T-helper 17 cell (primary cell): ENCODE measurements around the gene CD9. TPM values are rescaled to one million over a fixed set of nuclear protein-coding genes. Genes with fewer than 3 reads are reported as not detected.

Experiments used
- ATAC-seq: fragments of 150-1000 bp; cut with Tn5 transposase; 2 replicates; pipeline ENCODE4 v1.10.0; 2021; ENCODE audit warnings: mild to moderate bottlenecking, moderate library complexity
- DNase-seq, 3 donors: peaks; one replicate each; pipeline versions ENCODE4 v3.0.0 to v3.0.0-alpha.2; 2020 to 2021
- H3K9me3 ChIP-seq: one replicate; pipeline ENCODE4 v1.7.0; 2013; ENCODE audit warnings: low read length, mild to moderate bottlenecking; ENCODE audit not compliant: control insufficient read depth, poor library complexity, severe bottlenecking
- H3K27ac Mint-ChIP-seq: one replicate; pipeline ENCODE4 v1.8.0; 2022; ENCODE audit warnings: mild to moderate bottlenecking, moderate library complexity, mixed read lengths
- H3K27me3 Mint-ChIP-seq: one replicate; pipeline ENCODE4 v1.8.0; 2022; ENCODE audit warnings: mixed read lengths
- H3K36me3 Mint-ChIP-seq: one replicate; pipeline ENCODE4 v1.8.0; 2022; ENCODE audit warnings: low read depth, mixed read lengths
- H3K4me1 Mint-ChIP-seq: one replicate; pipeline ENCODE4 v1.8.0; 2022; ENCODE audit warnings: mild to moderate bottlenecking, mixed read lengths
- H3K4me3 Mint-ChIP-seq: one replicate; pipeline ENCODE4 v1.8.0; 2022; ENCODE audit warnings: mild to moderate bottlenecking, moderate library complexity, mixed read lengths
- total RNA-seq, 4 donors: library from RNA in 2 of 4; stranded (reverse) in 2 of 4; gene quantifications; one replicate each; pipeline ENCODE4 v1.2.3 and lab custom pipeline; 2022 to 2026

The CD9 gene
- total RNA-seq, 2 donors from 2014 or later, result 2.4 to 28.0 TPM

DNA sequence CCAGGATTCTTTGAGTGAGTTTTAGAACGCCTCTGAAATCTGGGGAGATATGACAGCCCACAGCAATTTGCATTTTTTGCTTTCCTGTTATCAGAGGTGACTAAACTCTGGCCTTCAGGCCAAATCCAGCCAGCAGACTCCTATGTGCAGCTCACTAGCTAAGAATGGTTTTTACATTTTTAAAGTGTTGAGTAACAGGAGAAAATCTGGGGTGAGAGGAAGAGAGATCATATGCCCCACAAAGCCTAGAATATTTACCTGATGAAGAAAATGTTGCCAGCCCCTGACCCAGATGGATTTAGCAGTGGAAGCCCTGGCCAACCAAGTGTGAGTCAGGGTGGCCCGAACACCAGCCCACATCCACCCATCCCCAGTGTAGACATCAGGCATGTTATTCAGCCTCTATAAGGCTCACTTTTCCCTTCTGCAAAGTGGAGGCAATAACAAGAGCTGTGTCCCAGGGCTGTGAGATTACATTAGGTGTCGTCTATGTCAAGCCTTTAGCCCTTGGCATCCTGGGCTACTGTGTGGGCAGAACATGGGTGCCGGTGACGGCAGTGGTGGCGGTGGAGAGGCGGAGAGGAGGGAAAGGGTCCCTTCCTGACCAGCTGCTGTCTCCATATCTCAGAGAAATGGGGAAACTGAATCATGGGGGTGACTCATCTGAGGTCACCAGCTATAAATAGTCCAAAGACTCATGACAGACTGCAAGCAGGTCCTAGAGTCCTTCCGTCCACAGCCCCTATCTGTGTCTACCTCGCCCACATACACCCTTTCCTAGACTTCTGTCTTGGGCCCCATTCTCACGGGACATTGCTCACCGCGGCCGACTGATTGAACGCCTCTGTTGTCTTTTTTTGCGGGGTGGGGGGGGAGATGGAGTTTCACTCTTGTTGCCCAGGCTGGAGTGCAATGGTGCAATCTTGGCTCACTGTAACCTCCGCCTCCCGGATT is 32.6 kb upstream of the CD9 start:
- H3K4me3 Mint-ChIP-seq, result peak overlapping the region; percentile 41
- H3K4me1 Mint-ChIP-seq, result peaks cover 19% of the 10 kb centered on the region
- no peaks in the 10 kb centered on the region for H3K36me3 Mint-ChIP-seq
- H3K27ac Mint-ChIP-seq, result no peak overlapping the region
- no peaks in the 10 kb centered on the region for H3K9me3 ChIP-seq
- DNase-seq, result no peak
- peak; percentile 66 for ATAC-seq
- H3K27me3 Mint-ChIP-seq, result peaks cover 37% of the 10 kb centered on the region

DNA sequence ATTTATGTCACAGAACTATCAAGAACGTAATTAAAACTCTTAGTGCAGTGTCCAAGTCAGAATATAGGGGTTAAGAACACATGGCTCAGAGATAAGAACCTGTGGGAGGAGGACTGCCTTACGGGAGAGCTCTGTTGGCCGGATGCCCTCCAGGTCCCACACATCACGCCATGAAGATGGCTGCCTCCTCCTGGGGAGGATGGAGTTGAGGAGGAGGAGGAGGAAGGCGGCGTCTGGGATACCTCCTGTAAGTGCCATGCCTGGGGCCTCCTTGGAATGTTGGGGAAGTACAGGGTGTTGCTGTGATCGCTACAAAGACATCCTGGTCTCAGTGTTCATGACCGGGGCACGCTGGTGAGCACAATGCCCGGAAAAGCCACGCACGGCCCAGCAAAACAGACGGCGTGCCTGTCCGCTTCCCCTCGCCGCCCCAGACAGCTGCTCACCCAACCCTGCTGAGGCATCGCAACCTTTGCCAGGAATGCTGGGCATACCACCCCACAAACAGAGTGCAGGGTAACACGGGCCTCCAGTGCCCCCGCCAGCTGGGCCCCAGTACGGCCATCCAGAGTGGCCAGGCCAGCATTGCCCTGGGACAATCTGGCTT is 28.7 kb upstream of the CD9 start:
- DNase-seq, result no peak
- ATAC-seq, result no peak
- Mint-ChIP-seq H3K27me3 (peaks cover 42% of the 10 kb centered on the region), H3K27ac (no peak overlapping the region), H3K4me1 (peaks cover 19% of the 10 kb centered on the region), H3K36me3 (no peaks in the 10 kb centered on the region), H3K4me3 (no peak overlapping the region)
- H3K9me3 ChIP-seq, result no peaks in the 10 kb centered on the region

DNA sequence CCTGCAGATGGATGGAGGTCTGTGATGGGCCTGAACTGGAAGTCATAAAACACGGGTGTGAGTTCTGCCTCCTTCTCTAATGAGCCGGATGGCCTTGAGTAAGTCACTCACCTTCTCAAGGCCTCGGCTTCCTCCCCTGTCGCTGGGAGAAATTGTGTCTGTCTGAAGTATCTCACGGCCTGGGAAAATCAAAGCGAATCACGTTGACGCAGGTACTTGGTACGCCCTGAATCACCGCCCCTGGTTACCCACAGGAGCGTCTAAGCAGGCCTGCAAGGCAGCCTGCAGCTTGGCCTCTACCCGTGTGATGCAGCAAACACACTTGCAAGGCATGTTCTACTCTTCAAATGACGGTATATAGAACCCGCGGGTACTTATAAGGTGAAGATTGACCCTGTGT is 28.1 kb upstream of the CD9 start:
- H3K4me1 Mint-ChIP-seq, result peaks cover 19% of the 10 kb centered on the region
- no peak for ATAC-seq
- no peak for DNase-seq
- H3K9me3 ChIP-seq, result no peaks in the 10 kb centered on the region
- H3K27me3 Mint-ChIP-seq, result peaks cover 39% of the 10 kb centered on the region
- no peak overlapping the region for H3K4me3 Mint-ChIP-seq
- no peaks in the 10 kb centered on the region for H3K36me3 Mint-ChIP-seq
- no peak overlapping the region for H3K27ac Mint-ChIP-seq

DNA sequence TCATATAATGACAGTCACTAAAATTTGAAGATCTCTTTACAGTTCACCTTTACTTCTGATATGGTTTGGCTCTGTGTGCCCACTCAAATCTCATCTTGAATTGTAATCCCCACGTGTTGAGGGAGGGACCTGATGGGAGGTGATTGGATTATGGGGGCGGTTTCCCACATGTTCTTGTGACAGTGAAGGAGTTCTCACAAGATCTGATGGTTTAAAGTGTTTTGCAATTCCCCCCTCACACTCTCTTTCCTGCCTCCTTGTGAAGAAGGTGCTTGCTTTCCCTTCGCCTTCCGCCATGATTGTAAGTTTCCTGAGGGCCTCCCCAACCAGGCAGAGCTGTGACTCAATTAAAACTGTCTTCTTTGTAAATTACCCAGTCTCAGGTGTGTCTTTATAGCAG is 27.3 kb upstream of the CD9 start:
- no peak overlapping the region for H3K27ac Mint-ChIP-seq
- peaks cover 13% of the 10 kb centered on the region for H3K4me1 Mint-ChIP-seq
- DNase-seq (no peak), ATAC-seq (no peak)
- H3K9me3 ChIP-seq, result no peaks in the 10 kb centered on the region
- H3K36me3 Mint-ChIP-seq, result no peaks in the 10 kb centered on the region
- H3K4me3 Mint-ChIP-seq, result no peak overlapping the region
- peaks cover 44% of the 10 kb centered on the region for H3K27me3 Mint-ChIP-seq

GRCh38 chr12:6177642-6178358 is 22.4 kb upstream of the CD9 start:
- ATAC-seq, result no peak
- no peak overlapping the region for H3K27ac Mint-ChIP-seq
- peaks cover 4% of the 10 kb centered on the region for H3K36me3 Mint-ChIP-seq
- H3K27me3 Mint-ChIP-seq, result peaks cover 26% of the 10 kb centered on the region
- no peaks in the 10 kb centered on the region for H3K4me1 Mint-ChIP-seq
- H3K9me3 ChIP-seq, result no peaks in the 10 kb centered on the region
- no peak overlapping the region for H3K4me3 Mint-ChIP-seq
- no peak for DNase-seq

DNA sequence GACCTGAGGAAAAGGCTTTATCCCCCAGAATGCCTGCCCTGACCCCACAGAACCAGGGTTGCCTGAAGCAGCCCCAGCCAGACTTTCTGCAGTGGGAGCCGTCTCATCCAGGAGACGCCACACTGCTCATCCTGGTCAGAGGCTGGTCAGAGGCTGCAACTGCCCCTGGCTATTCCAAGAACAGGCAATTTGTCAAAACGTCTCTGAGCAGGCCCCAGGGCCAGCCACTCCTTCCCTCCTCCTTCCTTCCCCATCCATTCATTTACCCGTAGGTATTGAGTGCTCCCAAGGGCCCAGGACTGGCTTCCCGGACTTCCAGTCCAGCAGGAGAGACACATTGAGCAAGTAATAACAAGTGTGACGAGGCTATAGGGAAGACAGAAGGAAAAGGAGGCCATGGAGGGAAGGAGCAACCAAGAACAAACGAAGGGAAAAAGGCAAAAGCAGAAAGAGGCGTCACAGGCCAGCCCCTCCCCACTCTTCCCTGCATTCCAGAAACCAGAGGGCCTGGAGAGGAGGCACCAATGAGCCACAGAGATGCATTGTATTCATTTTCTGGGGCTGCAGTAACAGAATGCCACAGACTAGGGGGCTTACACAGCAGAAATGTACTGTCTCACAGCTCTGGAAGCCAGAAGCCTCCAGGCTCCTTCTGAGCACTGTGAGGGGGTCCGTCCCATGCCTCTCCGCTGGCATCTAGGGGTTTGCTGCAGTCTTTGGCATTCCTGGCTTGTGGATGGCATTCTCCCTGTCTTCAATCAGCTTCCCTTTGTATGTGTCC is 21.0 kb upstream of the CD9 start:
- Mint-ChIP-seq H3K4me1 (no peaks in the 10 kb centered on the region), H3K4me3 (no peak overlapping the region), H3K27ac (no peak overlapping the region), H3K27me3 (peaks cover 31% of the 10 kb centered on the region), H3K36me3 (peaks cover 4% of the 10 kb centered on the region)
- no peaks in the 10 kb centered on the region for H3K9me3 ChIP-seq
- ATAC-seq (no peak), DNase-seq (no peak)

DNA sequence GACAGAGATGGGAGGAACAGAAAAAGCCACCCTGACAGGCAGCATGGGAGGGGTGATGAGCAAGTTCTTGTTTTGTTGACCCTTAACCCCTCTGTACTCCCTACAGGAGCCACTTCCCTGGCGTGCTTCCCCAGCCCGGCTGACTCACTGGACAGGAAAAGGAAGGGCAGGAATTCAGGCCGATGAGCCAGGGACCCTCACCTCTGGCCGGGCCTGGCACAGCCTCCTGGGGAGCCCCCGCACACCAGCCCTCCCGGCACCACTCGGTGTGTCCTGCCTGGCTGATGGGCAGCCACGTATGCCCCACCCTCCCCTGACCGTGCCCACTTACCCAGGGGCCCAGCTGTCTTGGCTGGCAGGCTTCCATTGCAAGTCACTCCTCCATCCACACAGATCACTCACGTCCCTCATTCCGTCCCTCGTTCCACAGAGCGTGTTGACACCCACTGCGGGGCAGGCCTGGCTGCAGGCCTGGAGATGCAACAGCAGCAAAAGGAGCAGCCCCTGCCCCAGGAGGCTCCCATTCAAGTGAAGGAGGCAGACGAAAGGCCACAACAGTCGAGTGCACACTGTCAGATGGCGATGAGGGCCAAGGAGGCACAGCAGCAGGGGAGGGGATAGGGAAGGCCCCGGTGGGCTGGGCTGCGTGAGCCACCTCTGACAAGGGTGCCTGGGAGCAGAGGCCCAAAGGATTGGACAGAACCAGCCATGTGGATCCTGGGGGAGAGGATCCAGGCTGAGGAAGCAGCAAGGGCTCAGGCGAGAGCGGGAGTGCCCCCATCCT is 19.7 kb upstream of the CD9 start:
- H3K36me3 Mint-ChIP-seq, result peaks cover 4% of the 10 kb centered on the region
- DNase-seq (no peak), ATAC-seq (no peak)
- no peak overlapping the region for H3K4me3 Mint-ChIP-seq
- H3K4me1 Mint-ChIP-seq, result no peaks in the 10 kb centered on the region
- no peaks in the 10 kb centered on the region for H3K9me3 ChIP-seq
- peaks cover 27% of the 10 kb centered on the region for H3K27me3 Mint-ChIP-seq
- no peak overlapping the region for H3K27ac Mint-ChIP-seq

DNA sequence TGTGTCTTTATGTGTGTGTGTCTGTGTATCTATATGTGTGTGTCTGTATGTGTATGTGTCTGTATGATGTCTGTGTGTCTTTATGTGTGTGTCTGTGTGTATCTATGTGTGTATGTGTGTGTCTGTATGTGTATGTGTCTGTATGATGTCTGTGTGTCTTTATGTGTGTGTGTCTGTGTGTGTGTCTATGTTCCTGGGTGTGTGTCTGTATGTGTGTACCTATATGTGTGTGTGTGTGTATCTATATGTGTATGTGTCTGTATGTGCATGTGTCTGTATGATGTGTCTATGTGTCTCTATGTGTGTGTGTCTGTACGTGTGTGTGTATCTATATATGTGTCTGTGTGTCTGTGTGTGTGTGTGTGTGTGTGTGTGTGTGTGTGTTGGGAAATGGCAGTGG is 19.0 kb upstream of the CD9 start:
- no peaks in the 10 kb centered on the region for H3K9me3 ChIP-seq
- ATAC-seq, result no peak
- Mint-ChIP-seq H3K4me1 (no peaks in the 10 kb centered on the region), H3K27ac (no peak overlapping the region), H3K27me3 (peaks cover 26% of the 10 kb centered on the region), H3K36me3 (peaks cover 4% of the 10 kb centered on the region), H3K4me3 (no peak overlapping the region)
- DNase-seq, result no peak

GRCh38 chr12:6181583-6182278 is 18.5 kb upstream of the CD9 start:
- Mint-ChIP-seq H3K27me3 (peaks cover 32% of the 10 kb centered on the region), H3K4me1 (no peaks in the 10 kb centered on the region), H3K36me3 (peaks cover 4% of the 10 kb centered on the region), H3K4me3 (no peak overlapping the region), H3K27ac (no peak overlapping the region)
- no peak for DNase-seq
- no peak for ATAC-seq
- no peaks in the 10 kb centered on the region for H3K9me3 ChIP-seq

- Mint-ChIP-seq H3K27ac (no peak overlapping the region), H3K4me3 (no peak overlapping the region), H3K4me1 (peaks cover 2% of the 10 kb centered on the region), H3K36me3 (peaks cover 4% of the 10 kb centered on the region), H3K27me3 (peaks cover 36% of the 10 kb centered on the region)
- ATAC-seq (no peak), DNase-seq (no peak)
- H3K9me3 ChIP-seq, result no peaks in the 10 kb centered on the region
Observed at GRCh38 chr12:6182279-6182898, 17.8 kb upstream of the CD9 start.

DNA sequence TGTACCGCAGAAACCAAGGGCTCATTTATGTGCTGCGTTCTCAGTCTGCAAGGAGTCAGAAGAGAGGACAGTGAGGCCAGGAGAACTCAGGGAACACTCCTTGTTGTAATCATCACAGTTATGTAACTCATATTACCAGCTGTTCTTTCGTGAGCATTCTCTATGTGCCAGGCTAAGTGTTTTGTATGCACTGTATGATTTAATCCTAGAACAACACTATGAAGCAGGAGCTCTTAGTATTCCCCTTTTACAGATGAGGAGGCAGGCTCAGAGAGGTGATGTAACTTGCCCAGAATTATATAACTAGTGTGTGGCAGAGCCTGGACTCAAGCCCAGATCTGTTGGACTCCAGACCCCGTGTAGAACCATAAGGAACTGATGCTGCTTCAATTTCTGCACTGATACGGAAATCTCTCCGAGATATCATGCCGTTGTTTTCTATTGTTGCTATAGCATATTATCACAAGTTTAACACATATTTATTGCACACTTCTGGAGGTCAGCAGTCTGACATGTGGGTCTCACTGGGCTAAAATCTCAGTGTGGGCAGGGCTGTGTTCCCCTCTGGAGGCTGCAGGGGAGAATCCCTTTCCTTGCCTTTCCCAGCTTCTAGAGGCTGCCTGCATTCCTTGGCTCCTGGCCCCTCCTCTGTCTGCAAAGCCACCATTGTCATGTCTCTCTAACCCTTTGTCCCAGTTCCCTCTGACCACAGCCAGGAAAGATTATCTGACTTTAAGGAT is 16.3 kb upstream of the CD9 start:
- peaks cover 36% of the 10 kb centered on the region for H3K27me3 Mint-ChIP-seq
- peaks cover 2% of the 10 kb centered on the region for H3K4me1 Mint-ChIP-seq
- no peak overlapping the region for H3K27ac Mint-ChIP-seq
- peaks cover 4% of the 10 kb centered on the region for H3K36me3 Mint-ChIP-seq
- H3K4me3 Mint-ChIP-seq, result no peak overlapping the region
- ATAC-seq (no peak), DNase-seq (no peak)
- no peaks in the 10 kb centered on the region for H3K9me3 ChIP-seq
